ENCODE measurements around the gene GRIK3.

Gene GRIK3

DNA sequence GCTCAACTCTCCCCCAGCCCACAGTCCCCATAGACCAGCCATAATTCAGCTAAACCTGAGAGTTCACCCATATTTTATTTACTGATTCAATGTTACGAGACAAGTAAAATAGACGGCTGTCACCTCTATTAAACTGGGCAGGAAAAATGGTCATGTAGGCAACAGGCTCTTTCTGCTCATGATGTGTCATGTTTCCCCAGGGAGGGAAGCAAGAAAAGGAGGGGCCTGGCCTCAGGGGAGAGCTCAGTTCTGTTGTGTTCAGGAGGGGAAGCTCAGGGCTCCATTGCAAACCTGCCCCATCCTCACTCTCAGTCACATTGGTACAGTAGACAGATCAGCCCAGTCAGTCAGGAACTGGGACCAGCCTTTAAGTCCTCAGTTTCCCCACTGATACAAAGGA is 12.8 kb downstream of the GRIK3 start:
- TF ChIP-seq NFIC (IDR thresholded peaks at IDR 0.05) (no peak), EP300 (IDR thresholded peaks at IDR 0.05; ENCODE audit: borderline replicate concordance) (no peak), FOXM1 (IDR thresholded peaks at IDR 0.05; ENCODE audit: borderline replicate concordance, low read depth) (no peak), CREB1 (IDR thresholded peaks at IDR 0.05; ENCODE audit: low read depth) (no peak), TEAD4 (IDR thresholded peaks at IDR 0.05) (no peak)
- TF ChIP-seq, protein P1, sequence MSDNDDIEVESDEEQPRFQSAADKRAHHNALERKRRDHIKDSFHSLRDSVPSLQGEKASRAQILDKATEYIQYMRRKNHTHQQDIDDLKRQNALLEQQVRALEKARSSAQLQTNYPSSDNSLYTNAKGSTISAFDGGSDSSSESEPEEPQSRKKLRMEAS (IDR thresholded peaks at IDR 0.05): no peak
- TF ChIP-seq, protein P2, sequence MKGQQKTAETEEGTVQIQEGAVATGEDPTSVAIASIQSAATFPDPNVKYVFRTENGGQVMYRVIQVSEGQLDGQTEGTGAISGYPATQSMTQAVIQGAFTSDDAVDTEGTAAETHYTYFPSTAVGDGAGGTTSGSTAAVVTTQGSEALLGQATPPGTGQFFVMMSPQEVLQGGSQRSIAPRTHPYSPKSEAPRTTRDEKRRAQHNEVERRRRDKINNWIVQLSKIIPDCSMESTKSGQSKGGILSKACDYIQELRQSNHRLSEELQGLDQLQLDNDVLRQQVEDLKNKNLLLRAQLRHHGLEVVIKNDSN (IDR thresholded peaks at IDR 0.05): no peak

DNA sequence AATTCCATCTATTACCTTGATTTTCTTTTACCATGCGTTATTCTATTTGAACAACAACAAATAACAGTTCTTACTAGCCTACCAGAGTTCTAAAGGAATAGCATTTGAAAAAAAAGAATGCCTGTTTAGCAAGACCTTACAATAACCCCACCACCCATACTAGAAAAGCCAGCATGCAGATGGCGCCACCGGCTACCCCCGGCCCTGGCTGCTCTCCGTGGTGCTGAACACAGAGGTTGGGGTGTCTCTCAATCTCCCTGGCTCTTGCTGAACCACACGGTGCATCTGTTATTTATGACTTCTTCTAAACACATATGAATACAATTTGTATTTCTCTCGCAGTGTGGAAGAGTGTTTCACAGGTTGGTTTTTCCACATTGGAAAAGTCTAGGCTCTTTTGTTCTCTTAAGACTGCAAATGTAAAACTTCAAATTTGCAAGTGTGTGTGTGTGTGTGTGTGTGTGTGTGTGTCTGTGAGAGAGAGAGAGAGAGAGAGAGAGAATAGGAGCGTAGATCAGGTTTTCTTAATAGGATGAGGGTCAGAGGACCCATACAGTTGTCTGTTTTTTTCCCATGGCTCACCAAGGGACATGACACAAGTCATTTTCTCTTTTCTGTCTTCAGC is 13.6 kb downstream of the GRIK3 start:
- TF ChIP-seq, protein P3, sequence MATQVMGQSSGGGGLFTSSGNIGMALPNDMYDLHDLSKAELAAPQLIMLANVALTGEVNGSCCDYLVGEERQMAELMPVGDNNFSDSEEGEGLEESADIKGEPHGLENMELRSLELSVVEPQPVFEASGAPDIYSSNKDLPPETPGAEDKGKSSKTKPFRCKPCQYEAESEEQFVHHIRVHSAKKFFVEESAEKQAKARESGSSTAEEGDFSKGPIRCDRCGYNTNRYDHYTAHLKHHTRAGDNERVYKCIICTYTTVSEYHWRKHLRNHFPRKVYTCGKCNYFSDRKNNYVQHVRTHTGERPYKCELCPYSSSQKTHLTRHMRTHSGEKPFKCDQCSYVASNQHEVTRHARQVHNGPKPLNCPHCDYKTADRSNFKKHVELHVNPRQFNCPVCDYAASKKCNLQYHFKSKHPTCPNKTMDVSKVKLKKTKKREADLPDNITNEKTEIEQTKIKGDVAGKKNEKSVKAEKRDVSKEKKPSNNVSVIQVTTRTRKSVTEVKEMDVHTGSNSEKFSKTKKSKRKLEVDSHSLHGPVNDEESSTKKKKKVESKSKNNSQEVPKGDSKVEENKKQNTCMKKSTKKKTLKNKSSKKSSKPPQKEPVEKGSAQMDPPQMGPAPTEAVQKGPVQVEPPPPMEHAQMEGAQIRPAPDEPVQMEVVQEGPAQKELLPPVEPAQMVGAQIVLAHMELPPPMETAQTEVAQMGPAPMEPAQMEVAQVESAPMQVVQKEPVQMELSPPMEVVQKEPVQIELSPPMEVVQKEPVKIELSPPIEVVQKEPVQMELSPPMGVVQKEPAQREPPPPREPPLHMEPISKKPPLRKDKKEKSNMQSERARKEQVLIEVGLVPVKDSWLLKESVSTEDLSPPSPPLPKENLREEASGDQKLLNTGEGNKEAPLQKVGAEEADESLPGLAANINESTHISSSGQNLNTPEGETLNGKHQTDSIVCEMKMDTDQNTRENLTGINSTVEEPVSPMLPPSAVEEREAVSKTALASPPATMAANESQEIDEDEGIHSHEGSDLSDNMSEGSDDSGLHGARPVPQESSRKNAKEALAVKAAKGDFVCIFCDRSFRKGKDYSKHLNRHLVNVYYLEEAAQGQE (IDR thresholded peaks at IDR 0.05; ENCODE audit: low read depth): peak; percentile 95
- TF ChIP-seq RAD21 (IDR thresholded peaks at IDR 0.05; ENCODE audit: low read depth) (0 out of 2 replicates have a peak, but pooled peaks have one; percentile 25), EGR1 (IDR thresholded peaks at IDR 0.05) (no peak)

DNA sequence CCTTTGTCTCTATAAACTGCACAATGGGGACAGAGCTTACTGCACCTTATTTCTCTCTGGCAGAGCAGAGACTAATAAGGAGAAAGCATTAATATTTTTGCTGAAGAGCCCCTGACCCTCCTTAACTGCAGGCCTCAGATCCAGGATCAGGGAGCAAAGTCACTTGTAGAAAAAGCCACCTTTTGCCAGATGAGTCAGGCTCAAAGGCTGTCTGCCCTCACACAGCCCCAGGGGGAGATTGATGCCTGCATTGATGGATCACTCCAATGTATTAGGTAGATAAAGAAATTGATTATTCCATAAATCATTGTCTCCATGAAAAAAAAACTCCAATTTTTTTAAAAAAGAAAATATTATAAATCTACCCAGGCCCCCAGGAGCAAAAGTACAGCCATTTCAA is 15.8 kb downstream of the GRIK3 start:
- TF ChIP-seq, protein P1 (IDR thresholded peaks at IDR 0.05): no peak
- TF ChIP-seq, protein P2 (IDR thresholded peaks at IDR 0.05): no peak
- TF ChIP-seq CEBPB (IDR thresholded peaks at IDR 0.05) (no peak), TEAD4 (IDR thresholded peaks at IDR 0.05) (no peak), ZBTB7A (IDR thresholded peaks at IDR 0.05; ENCODE audit: low read depth) (no peak), TAF1 (IDR thresholded peaks at IDR 0.05; ENCODE audit: low read depth) (no peak), EGR1 (IDR thresholded peaks at IDR 0.05) (no peak), YY1 (IDR thresholded peaks at IDR 0.05; ENCODE audit: low read depth) (no peak), TCF12 (IDR thresholded peaks at IDR 0.05; ENCODE audit: low read depth) (no peak)
- TF ChIP-seq, protein P3 (IDR thresholded peaks at IDR 0.05; ENCODE audit: low read depth): no peak

DNA sequence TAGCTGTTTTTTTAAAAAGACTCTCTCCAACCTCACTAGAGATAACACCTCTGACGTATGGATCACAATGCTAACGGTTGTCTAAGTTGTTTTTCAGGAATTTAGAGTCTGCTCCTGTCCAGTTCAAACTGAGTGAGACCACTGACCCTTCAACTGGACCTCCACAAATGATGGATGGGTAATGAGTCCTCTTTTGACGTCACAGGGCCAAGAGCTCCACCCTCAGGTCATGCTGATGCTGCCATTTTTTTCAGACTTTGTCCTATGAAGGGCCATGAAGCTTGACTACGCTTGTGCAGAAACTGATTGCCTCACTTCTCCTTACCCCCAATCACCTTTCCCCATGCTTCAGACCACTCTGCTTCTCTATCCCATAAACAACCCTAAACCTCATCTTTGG is 16.6 kb downstream of the GRIK3 start:
- TF ChIP-seq RAD21 (IDR thresholded peaks at IDR 0.05; ENCODE audit: low read depth) (no peak), TAF1 (IDR thresholded peaks at IDR 0.05; ENCODE audit: low read depth) (no peak), CEBPB (IDR thresholded peaks at IDR 0.05) (no peak), TEAD4 (IDR thresholded peaks at IDR 0.05) (no peak), YY1 (IDR thresholded peaks at IDR 0.05; ENCODE audit: low read depth) (no peak), TCF12 (IDR thresholded peaks at IDR 0.05; ENCODE audit: low read depth) (no peak)
- TF ChIP-seq, protein P3 (IDR thresholded peaks at IDR 0.05; ENCODE audit: low read depth): no peak

DNA sequence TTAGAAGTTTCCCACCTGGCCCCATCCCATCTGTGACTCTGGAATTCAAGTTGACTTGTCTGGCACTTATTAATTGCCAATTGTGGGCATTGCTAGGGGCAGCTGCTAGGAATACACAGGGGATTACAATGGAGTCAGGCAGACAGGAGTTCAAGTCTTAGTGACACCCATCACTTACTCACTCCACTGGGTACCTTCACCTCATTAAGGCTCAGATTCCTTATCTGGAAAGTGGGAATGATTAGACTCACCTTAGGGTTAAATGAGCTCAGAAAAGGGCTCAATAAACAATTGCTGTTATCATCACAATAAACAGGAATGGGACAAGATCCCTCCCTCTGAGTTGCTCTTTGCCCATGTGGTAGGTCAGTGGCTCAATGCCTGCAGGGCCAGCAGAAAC is 18.2 kb downstream of the GRIK3 start:
- TF ChIP-seq EGR1 (IDR thresholded peaks at IDR 0.05) (no peak), YY1 (IDR thresholded peaks at IDR 0.05; ENCODE audit: low read depth) (no peak), RAD21 (IDR thresholded peaks at IDR 0.05; ENCODE audit: low read depth) (no peak), FOXM1 (IDR thresholded peaks at IDR 0.05; ENCODE audit: borderline replicate concordance, low read depth) (no peak), TEAD4 (IDR thresholded peaks at IDR 0.05) (no peak), CEBPB (IDR thresholded peaks at IDR 0.05) (no peak), EP300 (IDR thresholded peaks at IDR 0.05; ENCODE audit: borderline replicate concordance) (no peak), NFIC (IDR thresholded peaks at IDR 0.05) (no peak), TCF12 (IDR thresholded peaks at IDR 0.05; ENCODE audit: low read depth) (no peak)
- TF ChIP-seq, protein P1 (IDR thresholded peaks at IDR 0.05): no peak
- TF ChIP-seq, protein P2 (IDR thresholded peaks at IDR 0.05): no peak
- TF ChIP-seq, protein P3 (IDR thresholded peaks at IDR 0.05; ENCODE audit: low read depth): no peak
